ENCODE results near the gene FLAD1.

FLAD1 gene

GRCh38 chr1:155014709-155015508, 31.8 kb downstream of the FLAD1 start:
- Histone ChIP-seq H3K27ac (ENCODE audit: low read depth, low read length) (no peak overlapping the region), H3K9me3 (ENCODE audit: control insufficient read depth, insufficient read depth, low read length) (no peaks in the 10 kb centered on the region), H3K4me3 (ENCODE audit: low read depth, low read length) (no peak overlapping the region), H3K27me3 (ENCODE audit: control insufficient read depth, insufficient read depth, low read length) (no peaks in the 10 kb centered on the region), H3K36me3 (ENCODE audit: control insufficient read depth, insufficient read depth, low read length) (peaks cover 38% of the 10 kb centered on the region), H3K9ac (ENCODE audit: low read depth, low read length) (no peak overlapping the region), H3K4me1 (ENCODE audit: control insufficient read depth, insufficient read depth, low read length) (peaks cover 30% of the 10 kb centered on the region)

DNA sequence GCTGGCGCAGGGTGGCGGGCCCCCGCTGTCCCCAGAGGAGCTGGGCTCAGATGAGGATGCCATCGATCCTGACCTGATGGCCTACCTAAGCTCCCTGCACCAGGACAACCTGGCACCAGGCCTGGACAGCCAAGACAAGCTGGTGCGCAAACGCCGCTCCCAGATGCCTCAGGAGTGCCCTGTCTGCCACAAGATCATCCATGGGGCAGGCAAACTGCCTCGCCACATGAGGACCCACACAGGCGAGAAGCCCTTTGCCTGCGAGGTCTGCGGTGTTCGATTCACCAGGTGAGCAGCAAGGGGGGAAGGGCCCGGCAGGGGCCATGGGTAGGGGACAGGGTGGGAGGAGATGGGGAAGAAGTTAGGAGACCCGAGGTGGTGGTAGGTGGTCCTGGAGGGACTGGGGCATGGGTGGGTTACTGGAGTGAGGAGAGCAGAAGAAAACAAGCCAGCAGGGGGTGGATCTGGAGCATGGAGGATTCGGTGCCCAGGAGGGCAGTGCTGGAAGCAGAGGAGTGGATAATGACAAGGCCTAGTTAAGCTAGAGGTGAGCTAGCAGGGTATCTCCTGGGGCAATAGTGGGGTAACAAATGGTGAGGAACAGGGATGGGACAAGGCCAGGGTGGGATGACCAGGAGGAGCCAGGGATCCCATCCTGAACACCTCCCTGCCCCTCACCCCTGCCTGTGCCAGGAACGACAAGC, 32.5 kb downstream of the FLAD1 start:
- no peak overlapping the region for H3K27ac ChIP-seq (ENCODE audit: low read depth, low read length)
- peaks cover 28% of the 10 kb centered on the region for H3K4me1 ChIP-seq (ENCODE audit: control insufficient read depth, insufficient read depth, low read length)

DNA sequence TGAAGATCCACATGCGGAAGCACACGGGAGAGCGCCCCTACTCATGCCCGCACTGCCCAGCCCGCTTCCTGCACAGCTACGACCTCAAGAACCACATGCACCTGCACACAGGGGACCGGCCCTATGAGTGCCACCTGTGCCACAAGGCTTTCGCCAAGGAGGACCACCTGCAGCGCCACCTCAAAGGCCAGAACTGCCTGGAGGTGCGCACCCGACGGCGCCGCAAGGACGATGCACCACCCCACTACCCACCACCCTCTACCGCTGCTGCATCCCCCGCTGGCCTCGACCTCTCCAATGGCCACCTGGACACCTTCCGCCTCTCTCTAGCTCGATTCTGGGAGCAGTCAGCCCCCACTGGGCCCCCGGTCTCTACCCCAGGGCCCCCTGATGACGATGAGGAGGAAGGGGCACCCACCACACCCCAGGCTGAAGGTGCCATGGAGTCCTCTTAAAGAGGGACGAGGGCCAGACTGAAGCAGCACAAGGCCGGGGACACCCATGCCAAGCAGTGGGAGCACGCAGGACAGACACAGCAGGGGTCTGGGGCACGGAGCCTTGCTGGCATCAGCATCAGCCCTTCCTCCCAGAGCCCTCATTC, 33.2 kb downstream of the FLAD1 start:
- Histone ChIP-seq H3K27ac (ENCODE audit: low read depth, low read length) (peak overlapping the region; percentile 89), H3K27me3 (ENCODE audit: control insufficient read depth, insufficient read depth, low read length) (no peaks in the 10 kb centered on the region), H3K4me3 (ENCODE audit: low read depth, low read length) (peak overlapping the region; percentile 59; the same call in 1 of the 2 replicates)

More for the DNA sequence above, 32.5 kb downstream of the FLAD1 start:
- Histone ChIP-seq H3K27me3 (ENCODE audit: control insufficient read depth, insufficient read depth, low read length) (no peaks in the 10 kb centered on the region), H3K4me3 (ENCODE audit: low read depth, low read length) (no peak overlapping the region), H3K36me3 (ENCODE audit: control insufficient read depth, insufficient read depth, low read length) (peaks cover 38% of the 10 kb centered on the region), H3K9me3 (ENCODE audit: control insufficient read depth, insufficient read depth, low read length) (no peaks in the 10 kb centered on the region), H3K9ac (ENCODE audit: low read depth, low read length) (no peak overlapping the region)

GRCh38 chr1:155017041-155017945, 34.1 kb downstream of the FLAD1 start:
- Histone ChIP-seq H3K4me1 (ENCODE audit: control insufficient read depth, insufficient read depth, low read length) (peaks cover 24% of the 10 kb centered on the region), H3K36me3 (ENCODE audit: control insufficient read depth, insufficient read depth, low read length) (peaks cover 38% of the 10 kb centered on the region), H3K9ac (ENCODE audit: low read depth, low read length) (peak overlapping the region; percentile 56; the same call in 1 of the 2 replicates), H3K9me3 (ENCODE audit: control insufficient read depth, insufficient read depth, low read length) (no peaks in the 10 kb centered on the region), H3K4me3 (ENCODE audit: low read depth, low read length) (peak overlapping the region; percentile 59), H3K27me3 (ENCODE audit: control insufficient read depth, insufficient read depth, low read length) (no peaks in the 10 kb centered on the region), H3K27ac (ENCODE audit: low read depth, low read length) (peak overlapping the region; percentile 89)

More for the DNA sequence above, 33.2 kb downstream of the FLAD1 start:
- H3K9me3 ChIP-seq (ENCODE audit: control insufficient read depth, insufficient read depth, low read length): no peaks in the 10 kb centered on the region
- H3K4me1 ChIP-seq (ENCODE audit: control insufficient read depth, insufficient read depth, low read length): peaks cover 28% of the 10 kb centered on the region
- 0 out of 2 replicates have a peak overlapping the region, but pooled peaks have one; percentile 56 for H3K9ac ChIP-seq (ENCODE audit: low read depth, low read length)
- H3K36me3 ChIP-seq (ENCODE audit: control insufficient read depth, insufficient read depth, low read length): peaks cover 38% of the 10 kb centered on the region

- Histone ChIP-seq H3K27me3 (ENCODE audit: control insufficient read depth, insufficient read depth, low read length) (no peaks in the 10 kb centered on the region), H3K4me3 (ENCODE audit: low read depth, low read length) (peak overlapping the region; percentile 59), H3K9me3 (ENCODE audit: control insufficient read depth, insufficient read depth, low read length) (no peaks in the 10 kb centered on the region), H3K36me3 (ENCODE audit: control insufficient read depth, insufficient read depth, low read length) (peaks cover 36% of the 10 kb centered on the region), H3K4me1 (ENCODE audit: control insufficient read depth, insufficient read depth, low read length) (peaks cover 19% of the 10 kb centered on the region), H3K27ac (ENCODE audit: low read depth, low read length) (no peak overlapping the region), H3K9ac (ENCODE audit: low read depth, low read length) (no peak overlapping the region)
These were observed 34.8 kb downstream of the FLAD1 start for GRCh38 chr1:155017946-155018316.

DNA sequence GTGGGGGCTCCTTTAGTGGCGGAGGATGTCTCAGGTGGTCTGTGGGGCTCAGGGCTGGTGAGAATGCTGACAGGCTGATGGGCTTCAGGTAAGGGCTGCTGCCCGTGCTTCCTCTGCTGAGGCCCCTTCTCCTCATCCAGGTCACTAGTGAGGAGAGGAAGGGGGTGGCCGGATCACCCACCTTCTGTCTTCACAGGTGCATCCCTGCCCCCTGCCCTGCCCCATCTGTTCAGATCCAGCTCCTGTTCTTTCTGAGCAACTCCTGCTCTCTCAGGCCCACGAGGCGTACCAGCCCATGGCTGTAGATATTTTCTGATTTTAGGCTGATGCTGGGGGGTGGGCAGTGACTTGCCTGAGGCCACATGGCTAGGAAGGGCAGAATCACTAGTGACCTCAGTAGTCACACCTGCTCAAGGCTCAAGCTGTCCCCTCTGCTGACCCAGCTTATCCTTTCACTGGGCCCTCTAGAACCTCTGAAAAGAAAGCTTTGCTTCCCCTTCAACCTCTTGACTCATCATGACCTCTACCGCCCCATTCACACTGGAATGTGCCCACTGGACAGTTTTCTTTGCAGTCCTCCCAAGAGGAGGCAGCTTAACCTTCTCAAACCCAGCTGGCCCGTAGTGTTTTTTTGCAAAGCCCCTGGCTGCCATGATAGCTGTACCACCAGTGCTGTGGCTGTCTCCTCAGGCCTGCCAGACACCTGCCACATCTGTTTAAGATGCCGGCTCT, 35.6 kb downstream of the FLAD1 start:
- Histone ChIP-seq H3K9ac (ENCODE audit: low read depth, low read length) (no peak overlapping the region), H3K27me3 (ENCODE audit: control insufficient read depth, insufficient read depth, low read length) (no peaks in the 10 kb centered on the region), H3K4me3 (ENCODE audit: low read depth, low read length) (no peak overlapping the region), H3K36me3 (ENCODE audit: control insufficient read depth, insufficient read depth, low read length) (peaks cover 31% of the 10 kb centered on the region), H3K27ac (ENCODE audit: low read depth, low read length) (no peak overlapping the region), H3K9me3 (ENCODE audit: control insufficient read depth, insufficient read depth, low read length) (no peaks in the 10 kb centered on the region), H3K4me1 (ENCODE audit: control insufficient read depth, insufficient read depth, low read length) (peaks cover 14% of the 10 kb centered on the region)

DNA sequence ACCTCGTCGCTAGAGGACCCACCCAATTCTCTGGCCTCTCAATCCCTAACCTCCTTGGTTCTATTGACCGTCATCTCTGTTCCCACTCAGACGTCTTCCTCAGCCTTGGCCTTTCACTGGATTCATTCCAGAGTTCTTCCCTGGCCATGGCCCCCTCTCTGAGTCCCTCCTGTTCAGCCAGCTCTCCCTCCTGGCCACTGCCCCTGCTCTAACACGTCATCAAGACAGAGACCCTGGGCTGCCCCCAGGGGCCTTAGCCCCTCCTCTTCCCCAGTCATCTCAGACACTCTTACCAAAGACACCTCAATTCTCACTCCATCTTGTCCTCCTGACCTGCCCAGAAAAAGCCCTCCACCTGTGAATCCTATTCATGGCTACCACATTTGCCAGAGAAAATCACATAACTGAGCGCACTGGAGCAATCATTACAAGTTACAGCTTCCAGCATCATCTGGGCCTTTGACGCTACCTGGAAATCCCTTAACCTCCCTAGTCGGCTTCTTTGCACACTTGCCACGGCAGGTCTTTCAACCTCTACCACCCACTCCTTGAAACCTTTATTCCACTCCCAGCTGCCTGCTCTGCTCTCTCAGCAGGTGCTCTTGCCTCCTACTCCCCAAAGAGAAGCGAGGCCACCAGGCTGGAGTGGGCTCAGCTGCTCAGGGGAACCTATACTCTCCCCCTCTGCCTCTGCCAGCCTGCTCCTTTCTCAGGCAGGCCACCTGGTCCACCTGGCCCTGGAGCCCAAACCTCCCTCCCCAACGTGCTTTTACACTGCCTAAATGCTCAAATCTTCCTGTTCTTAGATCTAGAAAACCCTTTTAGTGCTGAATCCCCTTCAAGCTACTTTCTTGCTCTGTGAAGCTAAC, 36.5 kb downstream of the FLAD1 start:
- H3K9me3 ChIP-seq (ENCODE audit: control insufficient read depth, insufficient read depth, low read length): no peaks in the 10 kb centered on the region
- no peak overlapping the region for H3K27ac ChIP-seq (ENCODE audit: low read depth, low read length)
- H3K4me3 ChIP-seq (ENCODE audit: low read depth, low read length): no peak overlapping the region
- peaks cover 22% of the 10 kb centered on the region for H3K36me3 ChIP-seq (ENCODE audit: control insufficient read depth, insufficient read depth, low read length)
- peaks cover 12% of the 10 kb centered on the region for H3K4me1 ChIP-seq (ENCODE audit: control insufficient read depth, insufficient read depth, low read length)
- no peaks in the 10 kb centered on the region for H3K27me3 ChIP-seq (ENCODE audit: control insufficient read depth, insufficient read depth, low read length)
- H3K9ac ChIP-seq (ENCODE audit: low read depth, low read length): no peak overlapping the region

DNA sequence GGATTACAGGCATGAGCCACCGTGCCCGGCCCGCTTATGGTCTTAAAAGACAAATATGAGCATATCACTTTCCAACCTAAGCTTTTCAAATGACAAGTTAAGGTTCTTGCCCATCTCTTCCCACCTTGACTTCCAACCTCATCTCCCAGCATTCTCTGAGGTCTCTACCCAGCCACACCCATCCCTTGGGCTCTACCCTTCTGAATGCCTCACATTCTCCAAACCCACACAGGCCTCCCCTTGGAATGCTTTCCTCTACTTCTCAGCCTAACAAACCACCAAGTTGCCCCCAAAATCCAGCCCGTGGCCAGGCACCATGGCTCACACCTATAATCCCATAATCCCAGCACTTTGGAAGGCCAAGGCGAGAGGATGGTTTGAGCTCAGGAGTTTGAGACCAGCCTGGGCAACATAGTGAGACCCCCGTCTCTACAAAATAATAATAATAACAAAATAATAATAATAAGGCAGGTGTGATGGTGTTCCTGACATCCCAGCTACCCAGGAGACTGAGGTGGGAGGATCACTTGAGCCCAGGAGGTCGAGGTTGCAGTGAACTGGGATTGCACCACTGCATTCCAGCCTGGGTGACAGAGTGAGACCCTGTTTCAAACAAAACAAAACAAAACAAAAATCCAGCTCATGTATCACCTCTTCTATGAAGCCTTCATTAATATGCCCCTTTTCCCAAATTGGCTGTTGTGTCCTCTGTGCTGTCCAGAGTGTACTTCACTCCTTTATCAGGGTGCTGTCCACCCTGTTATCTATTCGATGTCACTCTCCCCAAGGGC, 39.2 kb downstream of the FLAD1 start:
- Histone ChIP-seq H3K4me1 (ENCODE audit: control insufficient read depth, insufficient read depth, low read length) (peaks cover 5% of the 10 kb centered on the region), H3K36me3 (ENCODE audit: control insufficient read depth, insufficient read depth, low read length) (no peaks in the 10 kb centered on the region), H3K27ac (ENCODE audit: low read depth, low read length) (no peak overlapping the region), H3K9me3 (ENCODE audit: control insufficient read depth, insufficient read depth, low read length) (no peaks in the 10 kb centered on the region), H3K27me3 (ENCODE audit: control insufficient read depth, insufficient read depth, low read length) (no peaks in the 10 kb centered on the region), H3K4me3 (ENCODE audit: low read depth, low read length) (no peak overlapping the region), H3K9ac (ENCODE audit: low read depth, low read length) (no peak overlapping the region)

DNA sequence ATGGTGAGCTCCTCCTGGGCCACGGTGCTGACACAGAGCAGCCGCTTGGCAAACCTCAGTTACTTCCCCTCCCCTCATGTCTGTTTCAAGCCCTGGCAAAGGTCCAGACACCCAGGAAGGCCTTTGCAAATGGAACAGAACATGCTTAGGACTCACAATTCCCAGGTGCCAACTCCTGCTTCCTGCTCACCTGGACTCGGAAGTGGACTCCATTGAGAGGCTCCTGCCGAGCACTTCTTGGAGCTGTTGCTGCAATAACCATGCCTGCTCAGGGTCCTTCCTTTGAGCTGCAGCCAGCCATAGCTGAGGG, 39.7 kb downstream of the FLAD1 start:
- H3K9ac ChIP-seq (ENCODE audit: low read depth, low read length): no peak overlapping the region
- H3K9me3 ChIP-seq (ENCODE audit: control insufficient read depth, insufficient read depth, low read length): no peaks in the 10 kb centered on the region
- H3K4me3 ChIP-seq (ENCODE audit: low read depth, low read length): no peak overlapping the region
- H3K27ac ChIP-seq (ENCODE audit: low read depth, low read length): no peak overlapping the region
- H3K27me3 ChIP-seq (ENCODE audit: control insufficient read depth, insufficient read depth, low read length): no peaks in the 10 kb centered on the region
- no peaks in the 10 kb centered on the region for H3K36me3 ChIP-seq (ENCODE audit: control insufficient read depth, insufficient read depth, low read length)
- peaks cover 2% of the 10 kb centered on the region for H3K4me1 ChIP-seq (ENCODE audit: control insufficient read depth, insufficient read depth, low read length)

Measured in HUES48 (cell line).